HG03280 (cell line): ENCODE results near the gene SLC5A11.
"Not testable (repeated sequence)": the region's sequence is repeated elsewhere in the genome, so short reads cannot be mapped to it uniquely, and the experiment has no call there.

Experiments used
- ATAC-seq: cut with Tn5 transposase; IDR thresholded peaks from one replicate; pipeline ENCODE4 v1.9.1; 2021; ENCODE audit warnings: mild to moderate bottlenecking, moderate library complexity; ENCODE audit not compliant: unreplicated experiment

SLC5A11 gene

DNA sequence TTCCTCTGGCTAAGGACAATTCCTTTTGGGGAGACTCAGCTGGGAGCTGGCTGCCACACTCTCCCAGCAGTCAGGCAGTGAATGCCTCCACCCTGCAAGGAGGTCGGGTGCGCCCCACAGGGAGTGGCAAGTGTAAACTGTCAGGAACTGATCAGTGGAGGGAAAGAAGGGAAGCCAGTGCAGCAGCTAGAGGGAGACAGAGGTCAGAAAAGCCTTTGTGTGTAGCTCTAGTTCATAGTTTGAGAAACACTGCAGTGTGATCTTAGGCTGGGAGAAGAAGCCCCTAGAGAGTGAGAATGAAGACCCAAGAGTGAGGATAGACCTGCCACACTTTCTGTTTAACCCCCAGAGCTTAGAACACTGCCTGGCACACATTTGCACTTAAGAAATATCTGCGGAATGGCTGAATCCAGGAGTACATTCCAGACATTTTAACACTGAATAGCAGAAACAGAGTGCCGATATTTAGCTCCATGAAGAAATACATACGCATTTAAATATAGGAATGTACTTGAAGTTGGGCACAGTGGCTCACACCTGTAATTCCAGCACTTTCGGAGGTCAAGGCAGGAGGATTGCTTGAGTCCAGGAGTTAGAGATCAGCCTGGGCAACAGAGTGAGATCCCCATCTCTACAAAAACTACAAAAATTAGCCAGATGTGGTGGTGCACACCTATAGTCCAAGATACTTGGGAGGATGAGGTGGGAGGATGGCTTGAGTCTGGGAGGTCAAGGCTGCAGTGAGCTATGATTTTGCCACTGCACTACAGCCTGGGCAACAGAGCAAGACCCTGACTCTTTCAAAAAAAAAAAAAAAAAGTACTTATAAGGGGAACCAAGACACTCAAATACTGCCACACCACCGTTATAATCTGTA lies 11.1 kb upstream of the SLC5A11 start:
- ATAC-seq = no peak

DNA sequence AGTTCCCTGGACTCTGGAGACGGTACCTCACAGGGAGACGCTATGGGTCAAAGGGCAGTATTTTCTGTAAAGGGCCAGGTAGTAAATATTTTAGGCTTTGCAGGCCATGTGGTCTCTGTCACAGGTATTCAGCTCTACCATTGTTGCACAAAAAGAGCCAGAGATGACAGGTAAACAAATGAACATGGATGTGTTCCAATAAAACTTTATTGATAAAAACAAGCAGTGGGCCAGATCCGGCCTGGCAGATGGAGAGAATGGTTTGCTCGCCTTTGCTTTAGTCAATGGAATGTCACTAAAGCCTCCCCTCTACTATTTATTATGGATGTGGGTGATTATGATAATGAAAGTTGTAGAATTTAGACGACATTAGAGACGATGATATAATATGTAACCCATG lies 8.9 kb upstream of the SLC5A11 start:
- no peak for ATAC-seq

DNA sequence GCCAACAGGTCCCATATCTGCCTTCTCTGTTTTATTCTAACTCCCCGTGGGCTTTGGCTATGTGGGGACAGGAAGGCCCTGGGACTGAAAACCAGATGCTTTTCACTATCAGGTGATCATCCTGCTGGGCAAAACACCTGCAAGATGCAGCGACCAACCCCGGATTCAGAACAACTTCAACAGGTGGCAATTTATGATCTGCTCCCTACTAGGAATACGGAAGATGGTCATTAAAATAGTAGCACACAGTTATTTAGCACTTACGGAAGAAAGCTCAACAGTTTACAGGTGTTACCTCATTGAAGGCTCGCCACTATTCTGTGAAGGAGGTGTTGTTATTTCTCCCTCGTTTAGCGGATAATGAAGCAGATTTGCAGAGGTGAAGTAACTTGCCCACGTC lies 7.8 kb upstream of the SLC5A11 start:
- ATAC-seq = no peak

DNA sequence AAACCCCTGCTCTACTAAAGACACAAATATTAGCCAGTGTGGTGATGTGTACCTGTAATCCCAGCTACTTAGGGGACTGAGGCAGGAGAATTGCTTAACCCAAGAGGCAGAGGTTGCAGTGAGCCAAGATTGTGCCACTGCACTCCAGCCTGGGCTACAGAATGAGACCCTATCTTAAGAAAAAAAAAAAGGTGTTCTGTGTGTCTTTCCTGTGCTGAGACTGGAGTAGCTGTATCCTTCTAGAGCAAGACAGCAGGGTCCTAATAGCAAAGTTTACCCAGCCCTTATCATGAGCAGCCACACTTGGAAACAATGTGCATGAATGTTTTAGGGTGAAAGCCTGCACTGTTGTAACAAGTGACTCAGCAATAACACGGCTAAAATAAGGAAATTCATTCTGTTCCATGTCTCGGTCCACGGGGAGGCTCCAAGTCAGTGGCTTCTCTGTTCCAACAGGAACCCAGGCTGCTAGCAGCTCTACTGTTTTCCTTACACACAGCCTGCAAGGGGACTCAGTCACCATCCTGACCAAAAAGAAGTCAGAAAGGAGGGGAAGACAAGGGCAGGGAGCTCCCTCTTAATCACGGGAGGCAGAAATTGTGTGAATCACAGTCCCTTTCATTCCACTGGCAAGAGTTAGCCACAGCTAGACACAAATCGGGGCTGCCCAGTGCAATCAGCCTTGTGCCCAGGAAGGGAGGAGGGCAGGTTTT lies 7.1 kb upstream of the SLC5A11 start:
- no peak for ATAC-seq

DNA sequence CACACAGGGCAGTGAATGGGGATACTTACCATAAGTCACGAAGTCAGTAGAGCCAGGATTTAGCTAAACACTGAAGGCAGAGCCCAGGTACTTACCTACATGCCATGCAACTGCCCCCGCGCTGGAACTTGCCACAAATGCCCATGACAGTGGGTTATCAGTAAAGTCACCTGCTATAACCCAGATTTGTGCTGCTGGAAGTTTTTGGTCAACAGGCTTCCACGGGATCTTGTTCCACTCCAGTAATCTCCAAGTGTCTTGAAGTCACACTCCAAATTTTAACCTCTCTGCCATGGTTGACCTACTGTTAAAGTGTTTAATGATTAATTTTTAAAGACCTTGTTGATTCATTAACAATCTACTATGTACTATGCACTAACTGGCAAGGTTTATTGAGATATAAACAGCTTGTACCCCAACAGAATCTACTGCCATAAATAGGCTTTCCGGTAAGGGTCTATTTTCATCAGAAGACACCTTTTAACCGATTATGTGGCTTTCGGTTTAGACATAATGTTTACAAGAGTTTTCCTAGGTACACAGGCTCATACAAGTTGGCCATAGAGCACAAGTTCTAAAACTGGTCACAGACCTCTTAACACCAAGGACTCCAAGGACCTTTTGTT lies 6.3 kb upstream of the SLC5A11 start:
- ATAC-seq = no peak

DNA sequence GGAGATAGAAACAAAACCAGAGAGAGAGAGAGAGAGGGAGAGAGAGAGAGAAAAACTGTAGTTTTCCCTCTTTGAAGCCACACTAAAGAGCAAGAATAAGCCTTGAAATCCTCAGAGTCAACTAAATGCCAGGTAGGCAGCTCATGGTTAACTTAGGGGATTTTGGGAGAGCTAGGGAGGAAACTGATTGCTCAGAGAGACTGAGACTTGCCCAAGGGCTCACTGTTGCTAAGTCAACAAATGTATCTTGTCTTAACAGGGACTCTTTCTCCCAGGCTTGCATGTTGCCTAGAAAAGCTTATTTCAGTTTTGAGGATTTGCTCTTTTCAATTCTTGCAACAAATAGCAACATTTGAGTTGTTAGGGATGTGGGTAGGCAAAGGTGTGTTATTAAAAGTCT lies 4.5 kb upstream of the SLC5A11 start:
- ATAC-seq = no peak

DNA sequence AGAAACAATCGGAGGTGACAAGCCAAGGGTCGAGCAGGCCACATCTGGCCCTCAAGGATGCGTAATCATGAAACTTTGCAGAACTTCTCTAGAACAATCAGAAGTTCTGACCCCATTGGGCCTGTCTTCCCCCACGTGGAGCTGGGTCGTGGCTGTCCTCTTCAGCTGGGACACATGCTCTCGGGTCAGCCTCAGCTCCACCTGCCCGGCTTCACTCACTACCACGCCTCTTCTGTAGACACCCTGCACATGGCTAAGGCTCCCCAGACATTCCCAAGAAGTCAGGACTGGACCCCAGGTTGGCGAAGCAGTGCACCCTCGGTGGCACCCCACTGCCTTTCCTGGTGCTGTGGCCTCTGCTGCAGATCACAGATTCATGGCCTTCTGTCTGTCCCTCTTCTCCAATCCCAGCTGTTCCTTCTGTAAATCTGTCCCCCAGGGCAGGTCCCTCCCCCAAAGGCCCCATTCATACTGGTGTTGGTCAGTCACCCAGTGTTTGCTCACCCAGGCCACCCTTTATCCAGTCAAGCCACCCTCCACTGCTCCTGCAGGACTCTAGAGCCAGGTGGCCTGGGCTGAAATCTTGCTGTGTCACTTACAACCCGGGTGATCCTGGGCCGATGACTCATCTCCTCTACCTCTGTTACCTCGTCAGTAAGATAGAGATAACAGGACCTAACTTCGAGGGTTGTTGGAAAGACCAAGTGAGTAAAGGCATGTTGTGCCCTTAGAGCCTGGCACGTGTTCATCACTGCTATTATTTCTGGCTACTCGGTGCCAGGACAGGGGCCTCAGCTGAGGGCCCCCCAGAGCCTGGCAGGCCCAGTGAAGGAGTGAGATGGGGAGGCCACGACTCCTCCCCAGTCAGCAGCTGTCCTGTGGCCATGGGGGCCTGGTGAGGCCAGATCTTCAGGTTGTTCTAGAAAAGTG lies 1.4 kb upstream of the SLC5A11 start:
- no peak for ATAC-seq

DNA sequence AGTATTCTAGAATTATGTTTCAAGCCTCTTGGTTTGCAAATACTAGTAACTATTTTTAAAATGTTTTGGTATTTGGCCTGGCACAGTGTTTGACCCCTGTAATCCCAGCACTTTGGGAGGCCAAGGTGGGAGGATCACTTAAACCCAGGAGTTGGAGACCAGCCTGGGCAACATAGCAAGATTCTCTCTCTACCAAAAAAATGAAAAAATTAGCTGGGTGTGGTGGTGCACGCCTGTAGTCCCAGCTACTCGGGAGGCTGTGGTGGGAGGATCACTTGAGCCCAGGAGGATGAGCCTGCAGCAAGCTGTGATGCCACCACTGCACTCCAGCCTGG lies 765 bp upstream of the SLC5A11 start:
- ATAC-seq = not testable (repeated sequence)

DNA sequence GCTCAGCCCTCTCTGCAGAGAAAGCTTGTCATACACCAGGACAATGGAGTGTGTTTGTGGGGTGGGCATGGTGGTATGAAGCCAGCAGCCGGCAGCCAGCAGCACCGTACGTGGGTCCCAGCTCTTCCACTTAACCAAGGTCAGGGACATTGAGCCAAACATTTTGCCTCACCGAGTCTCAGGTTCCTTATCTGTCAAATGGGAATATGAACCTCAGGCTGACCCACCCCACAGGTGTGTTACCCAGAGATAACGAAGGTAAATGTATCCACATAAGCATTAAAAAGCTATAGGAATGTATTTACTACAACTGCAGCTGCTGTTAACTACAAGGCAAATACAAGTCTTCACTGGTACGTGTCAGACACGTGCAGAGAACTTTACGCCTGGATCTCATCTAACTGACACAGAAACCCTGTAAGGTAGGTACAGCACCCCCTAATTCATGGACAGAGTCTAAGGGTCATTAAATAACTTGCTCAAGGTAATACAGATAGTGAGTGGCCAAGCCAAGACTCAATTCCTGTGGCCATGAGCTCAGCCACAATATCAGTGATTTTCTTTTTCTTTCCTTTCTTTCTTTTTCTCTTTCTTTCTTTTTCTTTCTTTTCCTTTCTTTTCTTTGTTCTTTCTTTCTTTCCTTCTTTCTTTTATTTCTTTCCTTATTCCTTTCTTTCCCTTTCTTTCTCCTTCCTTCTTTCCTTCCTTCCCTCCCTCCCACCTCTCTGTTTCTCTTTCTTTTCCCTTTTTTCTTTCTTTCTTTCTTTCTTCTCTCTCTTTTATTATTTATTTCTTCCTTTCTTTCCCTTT lies 990 bp downstream of the SLC5A11 start:
- no peak for ATAC-seq

DNA sequence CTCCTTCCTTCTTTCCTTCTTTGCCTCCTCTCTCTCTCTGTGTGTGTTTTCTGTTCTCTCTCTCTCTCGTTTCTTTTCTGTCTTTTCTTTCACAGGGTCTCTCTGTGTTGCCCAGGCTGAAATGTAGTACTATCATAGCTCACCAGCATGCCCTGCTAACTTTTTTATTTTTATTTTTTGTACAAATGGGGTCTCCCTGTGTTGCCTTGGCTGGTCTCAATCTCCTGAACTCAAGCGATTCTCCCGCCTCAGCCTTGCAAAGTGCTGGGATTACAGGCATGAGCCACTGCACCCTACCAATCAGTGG lies 1.5 kb downstream of the SLC5A11 start:
- ATAC-seq = no peak

DNA sequence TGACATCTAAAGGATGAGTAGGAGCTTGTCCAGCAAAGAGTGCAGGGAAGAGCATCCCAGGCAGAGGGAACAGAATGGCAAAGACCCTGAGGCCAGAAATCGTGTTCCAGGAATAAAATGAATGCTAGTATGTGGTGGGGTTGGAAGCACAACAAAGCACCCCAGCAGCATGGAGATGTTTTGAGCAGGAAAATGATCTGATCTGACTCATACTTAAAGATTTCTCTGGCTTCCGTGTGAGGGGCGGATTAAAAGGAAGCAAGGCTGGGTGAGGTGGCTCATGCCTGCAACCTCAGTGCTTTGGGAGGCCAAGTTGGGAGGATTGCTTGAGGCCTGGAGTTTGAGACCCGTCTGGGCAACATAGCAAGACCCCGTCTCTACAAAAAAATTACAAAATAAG lies 2.3 kb downstream of the SLC5A11 start:
- ATAC-seq = no peak

DNA sequence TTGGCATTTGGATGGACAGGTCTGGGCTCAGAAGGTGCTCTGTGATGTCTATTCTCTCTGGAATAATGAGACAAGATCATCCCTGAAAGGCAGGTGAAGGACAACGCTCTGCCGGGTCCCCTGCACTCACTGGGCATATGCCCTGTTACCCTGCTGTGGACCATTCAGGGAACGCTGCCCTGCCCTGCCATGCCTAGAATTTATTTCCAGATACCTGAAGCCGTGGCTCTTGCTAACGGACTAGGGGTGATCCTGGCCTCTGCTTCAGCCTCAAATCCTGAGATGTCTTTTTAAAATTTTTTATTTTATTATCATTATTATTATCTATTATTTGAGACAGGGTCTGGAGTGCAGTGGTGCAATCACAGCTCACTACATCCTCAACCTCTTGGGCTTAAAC lies 3.9 kb downstream of the SLC5A11 start:
- ATAC-seq = no peak

DNA sequence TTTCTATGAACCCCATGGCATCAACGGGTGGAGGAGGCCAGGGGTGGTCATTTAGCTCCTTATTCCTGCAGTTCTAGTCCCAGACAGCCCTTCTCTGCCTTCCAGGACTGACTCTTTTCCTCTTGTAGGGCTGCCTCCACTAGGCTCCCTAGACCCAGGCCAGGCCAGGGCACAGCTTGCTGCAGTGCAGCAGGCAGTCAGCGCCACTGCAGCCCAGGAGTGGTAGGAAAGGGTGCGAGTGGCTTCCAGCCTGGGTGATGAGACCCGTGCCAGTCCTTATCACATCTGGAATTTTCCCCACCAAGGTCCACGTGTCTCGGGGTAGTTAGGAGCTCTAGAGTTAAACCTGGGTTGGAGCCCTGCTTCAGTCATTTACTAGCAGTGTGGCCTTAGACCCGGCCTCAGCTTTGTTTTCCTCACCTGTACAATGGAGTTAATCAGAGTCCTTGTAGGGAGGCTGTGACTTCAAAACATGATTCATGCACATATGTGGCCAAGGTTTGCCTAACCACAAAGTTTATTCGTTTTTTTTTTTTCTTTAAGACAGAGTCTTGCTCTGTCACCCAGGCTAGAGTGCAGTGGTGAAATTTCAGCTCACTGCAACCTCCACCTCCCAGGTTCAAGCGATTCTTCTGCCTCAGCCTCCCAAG lies 4.7 kb downstream of the SLC5A11 start:
- no peak for ATAC-seq

DNA sequence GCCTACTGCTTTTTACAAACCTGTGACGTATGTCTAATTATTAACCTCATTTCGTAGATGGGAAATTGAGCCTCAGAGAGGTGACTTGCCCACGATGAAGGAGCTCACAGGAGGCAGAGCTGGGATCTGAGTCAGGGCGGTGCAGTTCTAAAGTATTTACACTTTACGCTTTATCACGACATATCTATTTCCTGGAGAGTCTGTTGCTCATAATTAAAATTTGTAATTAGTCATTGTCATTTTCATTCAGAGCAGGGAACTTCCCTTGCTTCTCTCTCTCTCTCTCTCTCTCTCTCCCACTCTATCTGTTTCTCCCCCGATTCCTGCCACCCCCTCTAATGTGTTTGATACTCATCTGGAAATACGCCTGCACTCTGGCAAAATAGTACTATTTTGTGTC lies 5.9 kb downstream of the SLC5A11 start:
- ATAC-seq = no peak

DNA sequence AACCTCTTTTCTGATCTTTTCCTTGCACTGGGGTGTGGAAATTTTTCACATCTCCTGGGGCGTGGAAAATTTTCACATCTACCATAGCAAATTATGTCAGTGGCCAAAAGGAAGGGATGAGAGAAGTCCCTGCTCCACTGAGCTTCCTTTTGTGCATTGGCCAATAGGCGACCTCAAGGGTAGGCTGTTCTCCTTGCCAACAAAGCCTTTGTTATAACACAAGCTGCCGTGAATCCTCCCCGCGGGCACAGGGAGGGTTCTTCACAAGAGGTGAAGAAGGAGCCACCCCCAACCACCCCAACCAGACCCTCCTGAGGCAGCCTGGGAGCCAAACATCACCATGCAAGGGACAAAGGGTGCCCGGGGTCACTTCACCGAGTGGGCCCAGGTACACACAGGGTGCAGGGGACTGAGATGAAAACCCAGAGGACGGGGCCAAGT lies 6.5 kb downstream of the SLC5A11 start:
- no peak for ATAC-seq

DNA sequence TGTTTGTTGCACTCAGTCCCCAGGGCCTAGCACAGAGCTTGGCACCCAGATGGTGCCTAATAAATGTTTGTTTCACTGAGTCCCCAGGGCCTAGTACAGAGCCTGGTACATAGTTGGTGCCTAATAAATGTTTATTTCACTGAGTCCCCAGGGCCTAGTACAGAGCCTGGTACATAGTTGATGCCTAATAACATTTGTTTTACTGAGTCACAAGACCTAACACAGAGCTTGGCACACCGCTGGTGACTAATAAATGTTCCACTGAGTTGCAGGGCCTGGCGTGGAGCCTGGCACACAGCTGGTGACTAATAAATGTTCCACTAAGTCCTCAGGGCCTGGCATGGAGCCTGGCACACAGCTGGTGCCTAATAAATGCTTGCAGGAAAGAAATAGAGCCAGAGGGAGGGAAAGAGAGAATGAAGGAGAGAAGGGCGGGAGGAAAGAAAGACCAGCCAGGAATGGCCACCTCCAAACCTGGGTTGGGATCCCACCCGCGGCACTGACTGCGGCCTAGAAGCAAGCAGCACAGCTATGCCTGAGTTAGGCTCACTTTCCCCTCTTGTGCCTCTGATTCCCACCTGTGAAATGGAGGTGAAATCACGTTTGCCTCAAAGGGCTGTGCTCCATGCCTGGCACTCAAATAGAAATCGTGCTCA lies 7.5 kb downstream of the SLC5A11 start:
- ATAC-seq = no peak

DNA sequence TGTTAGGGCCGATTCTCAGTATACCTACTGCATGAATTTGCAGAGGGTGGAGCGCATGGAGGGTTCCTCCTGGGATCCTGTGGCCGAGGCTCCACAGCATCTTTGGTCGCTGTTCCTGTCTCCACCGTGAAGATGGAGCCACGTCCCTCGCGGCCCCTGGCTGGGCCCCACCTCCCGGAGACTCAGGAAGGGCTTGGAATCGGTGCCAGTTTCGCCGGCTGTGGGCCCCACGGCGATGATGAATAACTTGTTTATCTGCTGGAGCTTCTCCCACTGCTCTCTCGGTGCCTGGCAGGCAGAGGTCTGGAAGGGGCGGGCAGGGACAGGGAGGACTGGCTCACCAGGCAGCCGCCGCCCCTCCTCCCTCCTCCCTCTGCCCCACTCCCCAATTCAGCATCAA lies 8.1 kb downstream of the SLC5A11 start:
- ATAC-seq = no peak

DNA sequence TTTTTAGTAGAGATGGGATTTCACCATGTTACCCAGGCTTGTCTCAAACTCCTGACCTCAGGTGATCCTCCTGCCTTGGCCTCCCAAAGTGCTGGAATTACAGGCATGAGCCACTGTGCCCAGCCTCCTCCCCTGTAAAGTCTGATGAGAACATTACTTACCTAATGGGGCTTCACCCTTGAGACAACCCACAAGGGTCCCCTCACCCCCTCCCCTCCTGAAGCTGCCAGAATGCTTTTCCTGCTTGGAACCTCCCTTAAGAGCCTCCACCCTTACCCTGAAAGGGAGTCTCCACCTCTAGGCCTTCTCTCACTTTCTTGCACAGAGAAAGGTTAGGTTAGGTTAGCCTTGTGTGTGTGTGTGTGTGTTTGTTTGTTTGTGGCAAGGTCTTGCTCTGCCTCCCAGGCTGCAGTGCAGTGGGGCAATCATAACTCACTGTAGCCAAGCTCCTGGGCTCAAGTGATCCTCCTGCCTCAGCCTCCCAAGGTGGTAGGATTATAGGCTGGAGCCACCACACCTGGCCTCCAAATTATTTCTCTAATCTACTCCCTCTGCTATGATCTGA lies 8.9 kb downstream of the SLC5A11 start:
- no peak for ATAC-seq

DNA sequence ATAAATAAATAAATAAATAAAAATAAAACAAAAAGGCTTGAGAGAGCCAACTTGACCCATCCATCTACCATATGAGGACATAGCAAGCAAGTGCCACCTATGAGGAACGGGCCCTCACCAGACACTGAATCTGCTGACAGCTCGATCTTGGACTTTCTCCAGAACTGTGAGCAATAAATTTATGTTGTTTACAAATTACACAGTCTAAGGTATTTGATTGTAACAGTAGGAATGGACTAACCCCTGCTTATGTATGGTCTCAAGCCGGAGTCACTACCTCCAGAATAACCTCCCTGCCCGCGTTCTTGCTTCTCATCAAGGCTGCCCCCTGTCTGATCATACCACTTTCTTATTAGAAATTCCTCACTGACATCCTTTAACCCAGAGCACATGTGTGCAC lies 9.9 kb downstream of the SLC5A11 start:
- ATAC-seq = no peak
